Epithelial cell of esophagus (primary cell): Measurements from ENCODE around the gene SRSF12.

Experiments used
- DNase-seq: peaks from one replicate; pipeline ENCODE4 v3.0.0; 2010; ENCODE audit warnings: low read depth
- H3K4me3 ChIP-seq: 2 replicates; pipeline ENCODE4 v1.5.1; 2011; ENCODE audit warnings: mild to moderate bottlenecking, low read length, control low read depth
- CTCF ChIP-seq: IDR thresholded peaks from 2 replicates; pipeline ENCODE4 v1.5.1; 2011; ENCODE audit warnings: low read depth, mild to moderate bottlenecking, low read length, control low read depth, inconsistent platforms; ENCODE audit not compliant: insufficient read depth; ENCODE audit errors: missing control alignments

SRSF12 gene

GRCh38 chr6:89059227-89059626, 58.6 kb downstream of the SRSF12 start:
- no peak for TF ChIP-seq CTCF
- no peak for DNase-seq
- H3K4me3 ChIP-seq: no peak overlapping the region

GRCh38 chr6:89058627-89059026, 59.2 kb downstream of the SRSF12 start:
- DNase-seq: no peak
- H3K4me3 ChIP-seq: no peak overlapping the region
- TF ChIP-seq CTCF: no peak

GRCh38 chr6:89057759-89058158, 60.1 kb downstream of the SRSF12 start:
- H3K4me3 ChIP-seq: no peak overlapping the region
- DNase-seq: no peak
- TF ChIP-seq CTCF: no peak

GRCh38 chr6:89054208-89054607, 63.7 kb downstream of the SRSF12 start:
- TF ChIP-seq CTCF: no peak
- DNase-seq: no peak

GRCh38 chr6:89051676-89052075, 66.2 kb downstream of the SRSF12 start:
- DNase-seq: peak; percentile 22
- TF ChIP-seq CTCF: no peak
- no peak overlapping the region for H3K4me3 ChIP-seq

More at GRCh38 chr6:89054208-89054607, 63.7 kb downstream of the SRSF12 start:
- no peak overlapping the region for H3K4me3 ChIP-seq

GRCh38 chr6:89050697-89051096, 67.2 kb downstream of the SRSF12 start:
- DNase-seq: no peak
- no peak overlapping the region for H3K4me3 ChIP-seq
- no peak for TF ChIP-seq CTCF

GRCh38 chr6:89050155-89050554, 67.7 kb downstream of the SRSF12 start:
- H3K4me3 ChIP-seq: no peak overlapping the region
- no peak for TF ChIP-seq CTCF
- DNase-seq: peak; percentile 75
